Suprapubic skin (tissue), 3 donors: ENCODE measurements around the gene TSPAN13.

ENCODE experiments used
- POLR2AphosphoS5 ChIP-seq, 3 donors: sonication (generic); formaldehyde crosslinking; IDR thresholded peaks; one replicate each; pipeline ENCODE4 v1.6.1; 2017; ENCODE audit warnings: antibody characterized with exemption in 3 of 3
- TF ChIP-seq, protein P1 (sequence below), 2 donors: fragments of 200-600 bp in 1 of 2; fragments of 450-650 bp in 1 of 2; sonication (generic) in 1 of 2; IDR thresholded peaks; one replicate each; pipeline ENCODE4 v1.5.1; 2016 to 2019; ENCODE audit warnings: antibody characterized with exemption in 2 of 2, mild to moderate bottlenecking in 1 of 2, moderate library complexity in 1 of 2

DNA sequence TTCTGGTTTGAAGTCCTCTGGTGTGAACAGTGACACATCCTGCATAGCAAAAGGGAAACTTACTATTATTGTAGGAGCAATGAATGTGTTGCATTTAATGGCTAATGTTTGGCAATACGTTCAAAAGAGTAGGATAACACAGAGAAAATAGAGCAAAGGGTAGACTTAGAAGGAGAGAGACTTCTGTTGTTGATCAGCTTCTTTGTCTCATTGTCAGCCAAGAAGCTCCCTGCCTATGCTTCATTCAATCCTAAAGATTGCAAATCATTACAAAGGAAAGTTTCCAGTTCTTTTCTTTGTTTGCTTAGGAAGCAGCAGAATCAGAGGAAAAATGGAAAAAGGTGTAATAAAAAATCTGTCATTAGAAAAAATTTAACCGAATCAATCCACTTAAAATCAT lies 7.9 kb upstream of the TSPAN13 start:
- TF ChIP-seq, protein P1, sequence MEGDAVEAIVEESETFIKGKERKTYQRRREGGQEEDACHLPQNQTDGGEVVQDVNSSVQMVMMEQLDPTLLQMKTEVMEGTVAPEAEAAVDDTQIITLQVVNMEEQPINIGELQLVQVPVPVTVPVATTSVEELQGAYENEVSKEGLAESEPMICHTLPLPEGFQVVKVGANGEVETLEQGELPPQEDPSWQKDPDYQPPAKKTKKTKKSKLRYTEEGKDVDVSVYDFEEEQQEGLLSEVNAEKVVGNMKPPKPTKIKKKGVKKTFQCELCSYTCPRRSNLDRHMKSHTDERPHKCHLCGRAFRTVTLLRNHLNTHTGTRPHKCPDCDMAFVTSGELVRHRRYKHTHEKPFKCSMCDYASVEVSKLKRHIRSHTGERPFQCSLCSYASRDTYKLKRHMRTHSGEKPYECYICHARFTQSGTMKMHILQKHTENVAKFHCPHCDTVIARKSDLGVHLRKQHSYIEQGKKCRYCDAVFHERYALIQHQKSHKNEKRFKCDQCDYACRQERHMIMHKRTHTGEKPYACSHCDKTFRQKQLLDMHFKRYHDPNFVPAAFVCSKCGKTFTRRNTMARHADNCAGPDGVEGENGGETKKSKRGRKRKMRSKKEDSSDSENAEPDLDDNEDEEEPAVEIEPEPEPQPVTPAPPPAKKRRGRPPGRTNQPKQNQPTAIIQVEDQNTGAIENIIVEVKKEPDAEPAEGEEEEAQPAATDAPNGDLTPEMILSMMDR (IDR thresholded peaks at IDR 0.05), result no peak
- TF ChIP-seq POLR2AphosphoS5 (IDR thresholded peaks at IDR 0.05), result no peak
